Smooth muscle cell (in vitro differentiated cells): ENCODE results near the gene CTBP1. TPM values are rescaled to one million over a fixed set of nuclear protein-coding genes. Genes with fewer than 3 reads are reported as not detected.

Source experiments
- DNase-seq: peaks from one replicate; lab custom pipeline; 2025; ENCODE audit not compliant: unreplicated experiment; lab: John Stamatoyannopoulos, UW
- H2AFZ ChIP-seq: fragments of 200-600 bp; sonication (generic); 2 replicates; pipeline ENCODE4 v1.6.0; 2016; ENCODE audit warnings: antibody characterized with exemption, low read depth, mild to moderate bottlenecking
- H3F3A ChIP-seq: fragments of 200-600 bp; sonication (generic); 2 replicates; pipeline ENCODE4 v1.6.0; 2017; ENCODE audit warnings: antibody characterized with exemption, low read depth
- H3K27ac ChIP-seq: fragments of 200-600 bp; sonication (generic); 2 replicates; pipeline ENCODE4 v1.5.1; 2016; ENCODE audit warnings: low read depth, mild to moderate bottlenecking
- H3K27me3 ChIP-seq: fragments of 200-600 bp; sonication (generic); 2 replicates; pipeline ENCODE4 v1.6.1; 2016; ENCODE audit warnings: low read depth, mild to moderate bottlenecking
- H3K36me3 ChIP-seq: fragments of 200-600 bp; sonication (generic); 2 replicates; pipeline ENCODE4 v1.5.1; 2016; ENCODE audit warnings: low read depth
- H3K4me1 ChIP-seq: fragments of 200-600 bp; sonication (generic); 2 replicates; pipeline ENCODE4 v1.5.1; 2016; ENCODE audit warnings: low read depth
- H3K4me2 ChIP-seq: fragments of 200-600 bp; sonication (generic); 2 replicates; pipeline ENCODE4 v1.6.0; 2016; ENCODE audit warnings: mild to moderate bottlenecking
- H3K4me3 ChIP-seq: fragments of 200-600 bp; sonication (generic); 2 replicates; pipeline ENCODE4 v1.5.1; 2016; ENCODE audit warnings: mild to moderate bottlenecking
- H3K79me2 ChIP-seq: fragments of 200-600 bp; sonication (generic); 2 replicates; pipeline ENCODE4 v1.6.0; 2016; ENCODE audit warnings: low read depth, mild to moderate bottlenecking
- H3K9ac ChIP-seq: fragments of 200-600 bp; sonication (generic); 2 replicates; pipeline ENCODE4 v1.6.0; 2016; ENCODE audit warnings: low read depth
- H3K9me3 ChIP-seq: fragments of 200-600 bp; sonication (generic); replicated peaks from 2 replicates; pipeline ENCODE4 v1.5.1; 2016; ENCODE audit warnings: low read depth
- H4K20me1 ChIP-seq: fragments of 200-600 bp; sonication (generic); 2 replicates; pipeline ENCODE4 v1.6.0; 2016; ENCODE audit warnings: low read depth
- CTCF ChIP-seq: fragments of 200-600 bp; sonication (generic); IDR thresholded peaks from 2 replicates; pipeline ENCODE4 v1.5.1; 2017; ENCODE audit warnings: borderline replicate concordance, mild to moderate bottlenecking, antibody characterized with exemption; ENCODE audit not compliant: insufficient read depth, poor library complexity, severe bottlenecking
- WGBS: methylation state at CpG from one replicate; pipeline ENCODE4 v1.1.7; 2016; ENCODE audit warnings: low lambda C conversion rate; 5-methylcytosine and 5-hydroxymethylcytosine counted together
- polyA plus RNA-seq: library from polyadenylated mRNA; unstranded; fragments of >200 nt; fragmentation: Nextera tagmentation; extraction: Ambion mirVana; gene quantifications from 2 replicates; pipeline ENCODE4 v1.2.1, GENCODE V29; 2016
- total RNA-seq: library from RNA; depleted of rRNA; stranded (reverse); fragments of >200 nt; gene quantifications from 2 replicates; pipeline ENCODE4 v1.2.3, GENCODE V29; 2014

Gene CTBP1
- total and polyA plus RNA-seq, 2 experiments from 2014 or later = 76.9 to 132 TPM

- H4K20me1 ChIP-seq = no peaks in the 10 kb centered on the region
- no peak for TF ChIP-seq CTCF
- H3K36me3 ChIP-seq = no peaks in the 10 kb centered on the region
- H3K4me2 ChIP-seq = no peak overlapping the region
- H3K9me3 ChIP-seq = no peaks in the 10 kb centered on the region
- no peaks in the 10 kb centered on the region for H3K27me3 ChIP-seq
- H3K9ac ChIP-seq = no peak overlapping the region
- H3K27ac ChIP-seq = no peak overlapping the region
- no peaks in the 10 kb centered on the region for H3K79me2 ChIP-seq
- no peaks in the 10 kb centered on the region for H3K4me1 ChIP-seq
- no peak overlapping the region for H3K4me3 ChIP-seq
- H3F3A ChIP-seq = no peaks in the 10 kb centered on the region
- 81% methylated on average over 15 of the region's 15 CpGs for WGBS
- no peak overlapping the region for H2AFZ ChIP-seq
- no peak for DNase-seq
These were observed 29.0 kb upstream of the CTBP1 start for GRCh38 chr4:1277667-1278665.

- H3K27me3 ChIP-seq = no peaks in the 10 kb centered on the region
- no peaks in the 10 kb centered on the region for H4K20me1 ChIP-seq
- DNase-seq = no peak
- TF ChIP-seq CTCF = no peak
- WGBS = 75% methylated on average over 2 of the region's 2 CpGs
- H3K9ac ChIP-seq = no peak overlapping the region
- H3K4me3 ChIP-seq = no peak overlapping the region
- no peak overlapping the region for H2AFZ ChIP-seq
- H3K36me3 ChIP-seq = no peaks in the 10 kb centered on the region
- no peaks in the 10 kb centered on the region for H3K79me2 ChIP-seq
- H3K4me1 ChIP-seq = no peaks in the 10 kb centered on the region
- H3K9me3 ChIP-seq = no peaks in the 10 kb centered on the region
- no peaks in the 10 kb centered on the region for H3F3A ChIP-seq
- no peak overlapping the region for H3K27ac ChIP-seq
- no peak overlapping the region for H3K4me2 ChIP-seq
These were observed 28.1 kb upstream of the CTBP1 start for GRCh38 chr4:1276984-1277383.

GRCh38 chr4:1274871-1275270, 25.9 kb upstream of the CTBP1 start:
- Histone ChIP-seq H3K79me2 (no peaks in the 10 kb centered on the region), H2AFZ (no peak overlapping the region), H4K20me1 (no peaks in the 10 kb centered on the region), H3K9me3 (no peaks in the 10 kb centered on the region), H3K4me1 (no peaks in the 10 kb centered on the region), H3K27me3 (no peaks in the 10 kb centered on the region), H3K27ac (no peak overlapping the region), H3K4me2 (no peak overlapping the region), H3K4me3 (no peak overlapping the region), H3F3A (no peaks in the 10 kb centered on the region), H3K36me3 (no peaks in the 10 kb centered on the region), H3K9ac (no peak overlapping the region)
- WGBS = 82% methylated on average over 9 of the region's 9 CpGs
- TF ChIP-seq CTCF = no peak
- DNase-seq = no peak
